HCT116 (cell line): ENCODE data around the gene ACER3. TPM values are rescaled to one million over a fixed set of nuclear protein-coding genes. Genes with fewer than 3 reads are reported as not detected.

ENCODE experiments used
- ATAC-seq: fragments of 200-7000 bp; cut with Tn5 transposase; 2 replicates; pipeline ENCODE4 v1.9.1; 2020; ENCODE audit warnings: mild to moderate bottlenecking, moderate library complexity
- BruUV-seq: library from RNA; stranded (reverse); fragments of 400-500 nt; replicated peaks from 2 replicates; lab custom pipeline; 2021; lab: Mats Ljungman, UMichigan
- CTCF ChIA-PET: fragments of 300-600 bp; sonication (Branson Sonifier 250); formaldehyde crosslinking; loops from one replicate; lab custom pipeline; 2021; ENCODE audit warnings: antibody characterized with exemption; lab: Charles Lee
- POLR2A ChIA-PET: fragments of 300-600, 350-600 bp; sonication (Branson Sonifier 250); formaldehyde crosslinking; loops from one replicate; lab custom pipeline; 2021; ENCODE audit warnings: antibody characterized with exemption; lab: Charles Lee
- RAD21 ChIA-PET, 2 experiments: fragments of 300-600 bp; sonication (Branson Sonifier 250); formaldehyde crosslinking; loops; one replicate each; lab custom pipeline; 2023; ENCODE audit warnings: low total read pairs in 2 of 2; ENCODE audit not compliant: uncharacterized antibody in 2 of 2, unreplicated experiment in 2 of 2, low non-redundant PET in 1 of 2; lab: Charles Lee
- DNase-seq: peaks from one replicate; pipeline ENCODE4 v3.0.0-alpha.2; 2010; ENCODE audit warnings: low read depth, low spot score
- H2AFZ ChIP-seq: fragments of 200-600 bp; shearing (Covaris generic), sonication (generic); 2 replicates; pipeline ENCODE4 v1.6.1; 2017; ENCODE audit warnings: low read depth, mixed run types, mixed read lengths, antibody characterized with exemption, low read length; ENCODE audit not compliant: poor library complexity, severe bottlenecking
- H3K27ac ChIP-seq: 2 replicates; pipeline ENCODE4 v1.5.1; 2012; ENCODE audit warnings: low read depth, low read length
- H3K27me3 ChIP-seq: fragments of 200-600 bp; sonication (generic); 2 replicates; pipeline ENCODE4 v1.6.1; 2016; ENCODE audit warnings: mixed run types, low read length, mixed read lengths; ENCODE audit not compliant: insufficient read depth
- H3K36me3 ChIP-seq, 2 experiments: fragments of 200-500 bp in 1 of 2; fragments of 200-600 bp in 1 of 2; sonication (Bioruptor generic) in 1 of 2; sonication (generic) in 1 of 2; 2 replicates each; pipeline versions ENCODE4 v1.5.1 to v1.6.1; 2014 to 2016; ENCODE audit warnings: low read length in 2 of 2, inconsistent platforms in 1 of 2, mixed read lengths in 1 of 2, mixed run types in 1 of 2; ENCODE audit not compliant: insufficient read depth in 2 of 2, control insufficient read depth in 1 of 2
- H3K4me1 ChIP-seq, 2 experiments: fragments of 200-600 bp in 1 of 2; sonication (generic) in 1 of 2; 2 replicates each; pipeline versions ENCODE4 v1.5.1 to v1.6.1; 2012 to 2017; ENCODE audit warnings: low read length in 2 of 2, inconsistent platforms in 1 of 2, mild to moderate bottlenecking in 1 of 2, mixed read lengths in 1 of 2, mixed run types in 1 of 2, moderate library complexity in 1 of 2; ENCODE audit not compliant: insufficient read depth in 2 of 2, control insufficient read depth in 1 of 2
- H3K4me2 ChIP-seq: fragments of 200-600 bp; sonication (generic); 2 replicates; pipeline ENCODE4 v1.6.1; 2017; ENCODE audit warnings: mixed run types, low read length, mixed read lengths
- H3K4me3 ChIP-seq, 2 experiments: fragments of 200-600 bp in 1 of 2; sonication (generic) in 1 of 2; replicated peaks in 1 of 2; 2 replicates each; pipeline ENCODE4 v1.5.1; 2011 to 2016; ENCODE audit warnings: low read length in 2 of 2, control low read depth in 1 of 2, low read depth in 1 of 2, mild to moderate bottlenecking in 1 of 2, mixed read lengths in 1 of 2, mixed run types in 1 of 2
- H3K79me2 ChIP-seq: fragments of 200-600 bp; sonication (generic); 2 replicates; pipeline ENCODE4 v1.6.1; 2017; ENCODE audit warnings: mild to moderate bottlenecking, mixed run types, low read length, moderate library complexity, mixed read lengths; ENCODE audit not compliant: insufficient read depth
- H3K9ac ChIP-seq: fragments of 200-600 bp; sonication (generic); 2 replicates; pipeline ENCODE4 v1.6.1; 2016; ENCODE audit warnings: low read length, mixed read lengths
- H3K9me2 ChIP-seq: fragments of 200-600 bp; sonication (generic), shearing (Covaris generic); 2 replicates; pipeline ENCODE4 v1.6.1; 2017; ENCODE audit warnings: mixed run types, mild to moderate bottlenecking, moderate library complexity; ENCODE audit not compliant: insufficient read depth
- H3K9me3 ChIP-seq, 2 experiments: fragments of 200-500 bp in 1 of 2; fragments of 200-600 bp in 1 of 2; sonication (Bioruptor generic) in 1 of 2; sonication (generic) in 1 of 2; 2 replicates each; pipeline ENCODE4 v1.6.1; 2014 to 2017; ENCODE audit warnings: low read length in 2 of 2, mixed read lengths in 2 of 2, inconsistent platforms in 1 of 2, low read depth in 1 of 2, mild to moderate bottlenecking in 1 of 2, mixed run types in 1 of 2, moderate library complexity in 1 of 2; ENCODE audit not compliant: control insufficient read depth in 1 of 2, insufficient read depth in 1 of 2
- H4K20me1 ChIP-seq: fragments of 200-600 bp; sonication (generic), shearing (Covaris generic); 2 replicates; pipeline ENCODE4 v1.6.1; 2017; ENCODE audit warnings: mixed run types, mild to moderate bottlenecking, moderate library complexity; ENCODE audit not compliant: insufficient read depth
- CBX3 ChIP-seq: IDR thresholded peaks from 2 replicates; pipeline ENCODE4 v1.6.1; 2012; ENCODE audit warnings: low read depth
- CEBPB ChIP-seq: IDR thresholded peaks from 2 replicates; pipeline ENCODE4 v1.6.1; 2012; ENCODE audit warnings: low read depth
- EGR1 ChIP-seq: IDR thresholded peaks from 2 replicates; pipeline ENCODE4 v1.6.1; 2012; ENCODE audit warnings: low read depth
- ELF1 ChIP-seq: IDR thresholded peaks from 2 replicates; pipeline ENCODE4 v1.6.1; 2012; ENCODE audit warnings: low read depth, borderline replicate concordance
- EZH2 ChIP-seq: fragments of 200-600 bp; sonication (generic); IDR thresholded peaks from 2 replicates; pipeline ENCODE4 v1.6.1; 2017; ENCODE audit warnings: antibody characterized with exemption, mixed run types
- FOSL1 ChIP-seq: IDR thresholded peaks from 2 replicates; pipeline ENCODE4 v1.6.1; 2012; ENCODE audit warnings: low read depth
- JUND ChIP-seq: IDR thresholded peaks from 2 replicates; pipeline ENCODE4 v1.6.1; 2012
- POLR2AphosphoS5 ChIP-seq: IDR thresholded peaks from 2 replicates; pipeline ENCODE4 v1.6.1; 2011; ENCODE audit warnings: mild to moderate bottlenecking, low read depth, low read length, moderate library complexity
- SIN3A ChIP-seq: IDR thresholded peaks from 2 replicates; pipeline ENCODE4 v1.6.1; 2012; ENCODE audit warnings: low read depth
- SP1 ChIP-seq: IDR thresholded peaks from 2 replicates; pipeline ENCODE4 v1.6.1; 2012; ENCODE audit warnings: low read depth
- SRF ChIP-seq: IDR thresholded peaks from 2 replicates; pipeline ENCODE4 v1.6.1; 2012; ENCODE audit warnings: low read depth
- YY1 ChIP-seq: IDR thresholded peaks from 2 replicates; pipeline ENCODE4 v1.6.1; 2011; ENCODE audit warnings: low read length, low read depth, moderate library complexity, mild to moderate bottlenecking; ENCODE audit not compliant: insufficient replicate concordance; ENCODE audit errors: extremely low read depth
- ZFX ChIP-seq: fragments of 450-650 bp; IDR thresholded peaks from 2 replicates; pipeline ENCODE4 v1.6.1; 2017
- ZNF274 ChIP-seq: fragments of 200-500 bp; sonication (Bioruptor generic); IDR thresholded peaks from 2 replicates; pipeline ENCODE4 v1.6.1; 2014; ENCODE audit warnings: mild to moderate bottlenecking, low read depth, low read length, inconsistent platforms
- intact Hi-C: fragments of 100-400 bp; cut with micrococcal nuclease; formaldehyde crosslinking; loops from 2 replicates; pipeline ENCODE4 v1.10.0; 2022
- total RNA-seq: library from RNA; stranded (reverse); gene quantifications from one replicate; pipeline ENCODE4 v1.2.1, GENCODE V29; 2021; ENCODE audit not compliant: unreplicated experiment
- TF ChIP-seq, protein P1 (sequence below), 3 experiments: fragments of 200-600 bp in 1 of 3; sonication (generic) in 1 of 3; IDR thresholded peaks in 2 of 3; conservative IDR thresholded peaks in 1 of 3; 2 replicates each; pipeline ENCODE4 v1.5.1; 2012 to 2017; ENCODE audit warnings: low read depth in 2 of 3, low read length in 2 of 3, antibody characterized with exemption in 1 of 3, borderline replicate concordance in 1 of 3, control low read depth in 1 of 3, mild to moderate bottlenecking in 1 of 3, mixed read lengths in 1 of 3, mixed run types in 1 of 3, moderate library complexity in 1 of 3; ENCODE audit not compliant: insufficient read depth in 1 of 3
- TF ChIP-seq, protein P2 (sequence below): IDR thresholded peaks from 2 replicates; pipeline ENCODE4 v1.6.1; 2012
- TF ChIP-seq, protein P3 (sequence below): IDR thresholded peaks from 2 replicates; pipeline ENCODE4 v1.6.1; 2011; ENCODE audit warnings: mild to moderate bottlenecking, low read length, moderate library complexity; ENCODE audit not compliant: insufficient replicate concordance; ENCODE audit errors: extremely low read depth
- TF ChIP-seq, protein P4 (sequence below): IDR thresholded peaks from 2 replicates; pipeline ENCODE4 v1.6.1; 2012; ENCODE audit warnings: low read depth

ACER3 gene
- total RNA-seq, 1 experiment from 2014 or later: 19.1 TPM

DNA sequence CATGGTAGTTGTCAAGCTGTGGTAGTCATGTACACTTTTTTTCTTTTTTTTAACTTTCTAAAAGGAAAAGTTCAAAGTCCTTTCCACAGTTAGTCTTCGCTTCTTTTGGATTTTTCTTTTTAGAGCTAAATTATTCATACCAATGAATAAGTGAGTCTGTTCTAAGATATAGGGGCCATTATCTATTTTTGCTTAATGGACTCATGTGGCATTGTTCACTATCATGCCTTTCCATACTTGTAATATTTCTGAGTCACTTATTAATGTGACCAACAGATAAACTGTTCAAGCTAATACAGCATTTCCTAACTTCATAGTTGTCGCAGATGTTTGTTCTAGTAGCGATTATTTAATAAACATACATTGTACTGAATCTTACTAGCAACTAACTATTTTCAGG, 165.5 kb downstream of the ACER3 start:
- Histone ChIP-seq H3K9ac (no peak overlapping the region), H3K9me3 (no peaks in the 10 kb centered on the region), H3K27me3 (no peaks in the 10 kb centered on the region), H2AFZ (no peak overlapping the region), H3K79me2 (no peaks in the 10 kb centered on the region), H3K4me2 (no peak overlapping the region), H3K4me1 (peaks cover 9% of the 10 kb centered on the region in 2 experiments), H3K9me2 (no peaks in the 10 kb centered on the region), H3K27ac (no peak overlapping the region), H3K36me3 (no peaks in the 10 kb centered on the region), H3K4me3 (no peak overlapping the region), H4K20me1 (no peaks in the 10 kb centered on the region)
- no TSS peak for BruUV-seq
- CTCF ChIA-PET: no interaction called here
- no peak for TF ChIP-seq ELF1
- TF ChIP-seq, protein P1, sequence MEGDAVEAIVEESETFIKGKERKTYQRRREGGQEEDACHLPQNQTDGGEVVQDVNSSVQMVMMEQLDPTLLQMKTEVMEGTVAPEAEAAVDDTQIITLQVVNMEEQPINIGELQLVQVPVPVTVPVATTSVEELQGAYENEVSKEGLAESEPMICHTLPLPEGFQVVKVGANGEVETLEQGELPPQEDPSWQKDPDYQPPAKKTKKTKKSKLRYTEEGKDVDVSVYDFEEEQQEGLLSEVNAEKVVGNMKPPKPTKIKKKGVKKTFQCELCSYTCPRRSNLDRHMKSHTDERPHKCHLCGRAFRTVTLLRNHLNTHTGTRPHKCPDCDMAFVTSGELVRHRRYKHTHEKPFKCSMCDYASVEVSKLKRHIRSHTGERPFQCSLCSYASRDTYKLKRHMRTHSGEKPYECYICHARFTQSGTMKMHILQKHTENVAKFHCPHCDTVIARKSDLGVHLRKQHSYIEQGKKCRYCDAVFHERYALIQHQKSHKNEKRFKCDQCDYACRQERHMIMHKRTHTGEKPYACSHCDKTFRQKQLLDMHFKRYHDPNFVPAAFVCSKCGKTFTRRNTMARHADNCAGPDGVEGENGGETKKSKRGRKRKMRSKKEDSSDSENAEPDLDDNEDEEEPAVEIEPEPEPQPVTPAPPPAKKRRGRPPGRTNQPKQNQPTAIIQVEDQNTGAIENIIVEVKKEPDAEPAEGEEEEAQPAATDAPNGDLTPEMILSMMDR (IDR thresholded peaks at IDR 0.05 in 2 of 3, conservative IDR thresholded peaks at IDR 0.05 in 1 of 3; ENCODE audit: borderline replicate concordance in 1 of 3, insufficient read depth in 1 of 3, low read depth in 2 of 3, low read length in 2 of 3): no peak
- TF ChIP-seq SIN3A: no peak
- TF ChIP-seq ZFX: no peak
- TF ChIP-seq, protein P2, sequence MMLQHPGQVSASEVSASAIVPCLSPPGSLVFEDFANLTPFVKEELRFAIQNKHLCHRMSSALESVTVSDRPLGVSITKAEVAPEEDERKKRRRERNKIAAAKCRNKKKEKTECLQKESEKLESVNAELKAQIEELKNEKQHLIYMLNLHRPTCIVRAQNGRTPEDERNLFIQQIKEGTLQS: no peak
- TF ChIP-seq POLR2AphosphoS5: no peak
- no peak for TF ChIP-seq CBX3
- no peak for TF ChIP-seq EZH2
- no peak for TF ChIP-seq SRF
- TF ChIP-seq SP1: no peak
- no peak for TF ChIP-seq JUND
- no peak for TF ChIP-seq EGR1
- no peak for TF ChIP-seq FOSL1
- TF ChIP-seq YY1: no peak
- TF ChIP-seq CEBPB: no peak
- TF ChIP-seq ZNF274: no peak
- TF ChIP-seq, protein P3, sequence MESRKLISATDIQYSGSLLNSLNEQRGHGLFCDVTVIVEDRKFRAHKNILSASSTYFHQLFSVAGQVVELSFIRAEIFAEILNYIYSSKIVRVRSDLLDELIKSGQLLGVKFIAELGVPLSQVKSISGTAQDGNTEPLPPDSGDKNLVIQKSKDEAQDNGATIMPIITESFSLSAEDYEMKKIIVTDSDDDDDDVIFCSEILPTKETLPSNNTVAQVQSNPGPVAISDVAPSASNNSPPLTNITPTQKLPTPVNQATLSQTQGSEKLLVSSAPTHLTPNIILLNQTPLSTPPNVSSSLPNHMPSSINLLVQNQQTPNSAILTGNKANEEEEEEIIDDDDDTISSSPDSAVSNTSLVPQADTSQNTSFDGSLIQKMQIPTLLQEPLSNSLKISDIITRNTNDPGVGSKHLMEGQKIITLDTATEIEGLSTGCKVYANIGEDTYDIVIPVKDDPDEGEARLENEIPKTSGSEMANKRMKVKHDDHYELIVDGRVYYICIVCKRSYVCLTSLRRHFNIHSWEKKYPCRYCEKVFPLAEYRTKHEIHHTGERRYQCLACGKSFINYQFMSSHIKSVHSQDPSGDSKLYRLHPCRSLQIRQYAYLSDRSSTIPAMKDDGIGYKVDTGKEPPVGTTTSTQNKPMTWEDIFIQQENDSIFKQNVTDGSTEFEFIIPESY: no peak
- TF ChIP-seq, protein P4, sequence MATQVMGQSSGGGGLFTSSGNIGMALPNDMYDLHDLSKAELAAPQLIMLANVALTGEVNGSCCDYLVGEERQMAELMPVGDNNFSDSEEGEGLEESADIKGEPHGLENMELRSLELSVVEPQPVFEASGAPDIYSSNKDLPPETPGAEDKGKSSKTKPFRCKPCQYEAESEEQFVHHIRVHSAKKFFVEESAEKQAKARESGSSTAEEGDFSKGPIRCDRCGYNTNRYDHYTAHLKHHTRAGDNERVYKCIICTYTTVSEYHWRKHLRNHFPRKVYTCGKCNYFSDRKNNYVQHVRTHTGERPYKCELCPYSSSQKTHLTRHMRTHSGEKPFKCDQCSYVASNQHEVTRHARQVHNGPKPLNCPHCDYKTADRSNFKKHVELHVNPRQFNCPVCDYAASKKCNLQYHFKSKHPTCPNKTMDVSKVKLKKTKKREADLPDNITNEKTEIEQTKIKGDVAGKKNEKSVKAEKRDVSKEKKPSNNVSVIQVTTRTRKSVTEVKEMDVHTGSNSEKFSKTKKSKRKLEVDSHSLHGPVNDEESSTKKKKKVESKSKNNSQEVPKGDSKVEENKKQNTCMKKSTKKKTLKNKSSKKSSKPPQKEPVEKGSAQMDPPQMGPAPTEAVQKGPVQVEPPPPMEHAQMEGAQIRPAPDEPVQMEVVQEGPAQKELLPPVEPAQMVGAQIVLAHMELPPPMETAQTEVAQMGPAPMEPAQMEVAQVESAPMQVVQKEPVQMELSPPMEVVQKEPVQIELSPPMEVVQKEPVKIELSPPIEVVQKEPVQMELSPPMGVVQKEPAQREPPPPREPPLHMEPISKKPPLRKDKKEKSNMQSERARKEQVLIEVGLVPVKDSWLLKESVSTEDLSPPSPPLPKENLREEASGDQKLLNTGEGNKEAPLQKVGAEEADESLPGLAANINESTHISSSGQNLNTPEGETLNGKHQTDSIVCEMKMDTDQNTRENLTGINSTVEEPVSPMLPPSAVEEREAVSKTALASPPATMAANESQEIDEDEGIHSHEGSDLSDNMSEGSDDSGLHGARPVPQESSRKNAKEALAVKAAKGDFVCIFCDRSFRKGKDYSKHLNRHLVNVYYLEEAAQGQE: no peak
- intact Hi-C loops: no loop called here
- DNase-seq (no peak), ATAC-seq (no peak)
- POLR2A ChIA-PET: no interaction called here
- RAD21 ChIA-PET: no interaction called here
